SK-N-SH treated with all-trans-retinoic acid at 6 μM for 48 hours (cell line): ENCODE measurements around the gene CYP3A7.

Experiments used
- CREB5 ChIP-seq: fragments of 250-450 bp; sonication (Bioruptor Pico); IDR thresholded peaks from 2 replicates; pipeline ENCODE4 v1.5.1; 2020; ENCODE audit warnings: low read depth, mild to moderate bottlenecking, moderate library complexity
- PATZ1 ChIP-seq: fragments of 250-450 bp; sonication (Bioruptor Pico); IDR thresholded peaks from 2 replicates; pipeline ENCODE4 v1.8.0; 2020; ENCODE audit warnings: mild to moderate bottlenecking, moderate library complexity, borderline replicate concordance
- RARB ChIP-seq: fragments of 250-450 bp; sonication (Bioruptor Pico); IDR thresholded peaks from 2 replicates; pipeline ENCODE4 v1.8.0; 2021; ENCODE audit warnings: mild to moderate bottlenecking, moderate library complexity
- TSHZ2 ChIP-seq: fragments of 250-450 bp; sonication (Bioruptor Pico); IDR thresholded peaks from 2 replicates; pipeline ENCODE4 v1.5.0; 2020; ENCODE audit warnings: mild to moderate bottlenecking, moderate library complexity
- ZFP3 ChIP-seq: fragments of 250-450 bp; sonication (Bioruptor Pico); IDR thresholded peaks from 2 replicates; pipeline ENCODE4 v1.5.0; 2020; ENCODE audit warnings: mild to moderate bottlenecking, moderate library complexity

GRCh38 chr7:99730992-99731391 lies 4.0 kb downstream of the CYP3A7 start:
- no peak for TF ChIP-seq RARB
- no peak for TF ChIP-seq PATZ1 (CRISPR knock-in tag)
- TF ChIP-seq TSHZ2 (CRISPR knock-in tag), result no peak
- TF ChIP-seq CREB5, result no peak
- TF ChIP-seq ZFP3 (CRISPR knock-in tag), result no peak
